C4-2B (cell line): ENCODE results near the gene AFDN.

Source experiments
- ZFX ChIP-seq: fragments of 450-650 bp; IDR thresholded peaks from 2 replicates; pipeline ENCODE4 v1.6.1; 2017
- TF ChIP-seq, protein P1 (sequence below): fragments of 450-650 bp; conservative IDR thresholded peaks from 2 replicates; pipeline ENCODE4 v1.5.1; 2017; ENCODE audit warnings: mild to moderate bottlenecking

DNA sequence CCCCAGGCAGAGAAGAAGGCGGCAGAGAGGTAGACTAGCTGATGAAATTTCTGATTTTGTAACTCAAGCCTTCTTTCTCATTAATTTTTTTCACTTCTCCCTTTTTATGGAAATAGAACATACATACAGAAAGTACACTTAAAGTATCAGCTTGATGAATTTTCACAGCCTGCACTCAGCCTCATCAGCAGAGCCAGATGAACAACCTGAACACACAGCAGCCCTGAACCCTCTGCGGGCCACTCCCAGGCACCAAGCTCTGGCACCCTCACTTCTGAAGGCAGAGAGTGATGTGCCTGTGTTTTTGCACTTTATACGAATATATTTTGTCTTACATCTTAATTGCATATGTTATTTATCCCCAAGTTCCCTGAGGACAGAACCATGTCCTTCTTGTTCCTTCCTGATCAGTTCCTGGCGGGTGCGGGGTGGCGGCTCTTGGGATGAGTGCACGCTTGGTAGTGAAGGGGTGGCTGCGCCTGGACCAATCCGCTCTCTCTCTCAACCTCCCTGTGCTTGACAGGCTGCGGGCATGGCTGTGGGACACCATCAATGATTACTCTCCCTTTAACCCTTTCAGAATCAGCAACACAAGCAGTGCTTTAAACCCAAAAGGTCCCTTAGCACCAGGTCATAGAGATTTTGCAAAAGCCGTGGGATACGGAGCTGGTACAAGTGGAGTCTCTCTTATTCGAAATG is 34.8 kb upstream of the AFDN start:
- TF ChIP-seq, protein P1, sequence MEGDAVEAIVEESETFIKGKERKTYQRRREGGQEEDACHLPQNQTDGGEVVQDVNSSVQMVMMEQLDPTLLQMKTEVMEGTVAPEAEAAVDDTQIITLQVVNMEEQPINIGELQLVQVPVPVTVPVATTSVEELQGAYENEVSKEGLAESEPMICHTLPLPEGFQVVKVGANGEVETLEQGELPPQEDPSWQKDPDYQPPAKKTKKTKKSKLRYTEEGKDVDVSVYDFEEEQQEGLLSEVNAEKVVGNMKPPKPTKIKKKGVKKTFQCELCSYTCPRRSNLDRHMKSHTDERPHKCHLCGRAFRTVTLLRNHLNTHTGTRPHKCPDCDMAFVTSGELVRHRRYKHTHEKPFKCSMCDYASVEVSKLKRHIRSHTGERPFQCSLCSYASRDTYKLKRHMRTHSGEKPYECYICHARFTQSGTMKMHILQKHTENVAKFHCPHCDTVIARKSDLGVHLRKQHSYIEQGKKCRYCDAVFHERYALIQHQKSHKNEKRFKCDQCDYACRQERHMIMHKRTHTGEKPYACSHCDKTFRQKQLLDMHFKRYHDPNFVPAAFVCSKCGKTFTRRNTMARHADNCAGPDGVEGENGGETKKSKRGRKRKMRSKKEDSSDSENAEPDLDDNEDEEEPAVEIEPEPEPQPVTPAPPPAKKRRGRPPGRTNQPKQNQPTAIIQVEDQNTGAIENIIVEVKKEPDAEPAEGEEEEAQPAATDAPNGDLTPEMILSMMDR: no peak
- no peak for TF ChIP-seq ZFX
